Epithelial cell of esophagus (primary cell): ENCODE results near the gene GTF3C2.
A peak's percentile ranks its signal among the peaks of the same experiment; 100 is the strongest.
"Not testable (repeated sequence)": the region's sequence is repeated elsewhere in the genome, so short reads cannot be mapped to it uniquely, and the experiment has no call there.

Experiments
- DNase-seq: peaks from one replicate; pipeline ENCODE4 v3.0.0; 2010; ENCODE audit warnings: low read depth
- H3K4me3 ChIP-seq: 2 replicates; pipeline ENCODE4 v1.5.1; 2011; ENCODE audit warnings: mild to moderate bottlenecking, low read length, control low read depth
- CTCF ChIP-seq: IDR thresholded peaks from 2 replicates; pipeline ENCODE4 v1.5.1; 2011; ENCODE audit warnings: low read depth, mild to moderate bottlenecking, low read length, control low read depth, inconsistent platforms; ENCODE audit not compliant: insufficient read depth; ENCODE audit errors: missing control alignments

GTF3C2 gene

GRCh38 chr2:27354597-27354927 lies 2.0 kb downstream of the GTF3C2 start:
- H3K4me3 ChIP-seq, result no peak overlapping the region
- DNase-seq, result no peak
- no peak for TF ChIP-seq CTCF

- no peak overlapping the region for H3K4me3 ChIP-seq
- DNase-seq, result peak; percentile 47
- TF ChIP-seq CTCF, result no peak
These were observed 2.6 kb downstream of the GTF3C2 start for GRCh38 chr2:27353762-27354596.

- not testable (repeated sequence) for H3K4me3 ChIP-seq, DNase-seq
These were observed 3.2 kb downstream of the GTF3C2 start for GRCh38 chr2:27353386-27353761.

- no peak for DNase-seq
- no peak overlapping the region for H3K4me3 ChIP-seq
- no peak for TF ChIP-seq CTCF
These were observed 4.6 kb downstream of the GTF3C2 start for GRCh38 chr2:27351802-27352598.

GRCh38 chr2:27350106-27350693 lies 6.4 kb downstream of the GTF3C2 start:
- DNase-seq, result no peak
- no peak for TF ChIP-seq CTCF
- H3K4me3 ChIP-seq, result no peak overlapping the region

- no peak overlapping the region for H3K4me3 ChIP-seq
- no peak for DNase-seq
- no peak for TF ChIP-seq CTCF
These were observed 8.9 kb downstream of the GTF3C2 start for GRCh38 chr2:27347641-27348040.

GRCh38 chr2:27336173-27336572 lies 20.4 kb downstream of the GTF3C2 start:
- no peak for DNase-seq
- TF ChIP-seq CTCF, result no peak
- H3K4me3 ChIP-seq, result no peak overlapping the region
